Kidney epithelial cell (primary cell): ENCODE results near the gene CLEC7A. TPM values are rescaled to one million over a fixed set of nuclear protein-coding genes. Genes with fewer than 3 reads are reported as not detected.

Source experiments
- DNase-seq: peaks from one replicate; pipeline ENCODE4 v3.0.0-alpha.2; 2010; ENCODE audit warnings: low read depth
- H3K27me3 ChIP-seq: 2 replicates; pipeline ENCODE4 v1.6.0; 2011; ENCODE audit warnings: low read length; ENCODE audit not compliant: control insufficient read depth, insufficient read depth
- H3K36me3 ChIP-seq: 2 replicates; pipeline ENCODE4 v1.5.1; 2011; ENCODE audit warnings: low read length; ENCODE audit not compliant: control insufficient read depth, insufficient read depth
- H3K4me3 ChIP-seq: 2 replicates; pipeline ENCODE4 v1.5.1; 2011; ENCODE audit warnings: low read depth, mild to moderate bottlenecking, control low read depth, low read length
- total RNA-seq: library from RNA; depleted of rRNA; stranded (reverse); fragments of >200 nt; gene quantifications from 2 replicates; pipeline ENCODE4 v1.2.3, GENCODE V29; 2015
- TF ChIP-seq, protein P1 (sequence below): IDR thresholded peaks from 2 replicates; pipeline ENCODE4 v1.5.1; 2011; ENCODE audit warnings: mild to moderate bottlenecking, moderate library complexity, low read length, control low read depth, inconsistent platforms; ENCODE audit not compliant: insufficient read depth, poor library complexity, severe bottlenecking

The CLEC7A gene
- total RNA-seq, 1 donor from 2014 or later: 0.13 TPM

DNA sequence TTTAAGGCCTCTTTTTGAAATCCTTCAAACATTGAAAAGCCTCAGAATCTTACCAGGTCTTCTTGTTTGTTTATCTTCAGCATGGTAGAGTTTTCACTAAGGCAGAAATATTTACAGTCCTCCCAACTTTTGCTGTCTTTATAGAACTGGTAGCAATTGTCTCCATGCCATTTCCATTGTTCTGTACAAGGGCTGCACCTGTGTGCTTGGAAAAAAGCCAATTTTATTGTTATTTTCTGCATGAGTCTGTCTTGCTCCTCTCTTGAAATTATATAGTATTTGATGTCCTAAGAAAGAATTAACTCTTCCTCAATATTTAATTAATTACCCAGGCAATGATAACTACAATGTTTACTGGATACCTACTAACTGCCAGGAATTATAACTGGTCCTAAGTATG, 54.5 kb downstream of the CLEC7A start:
- no peaks in the 10 kb centered on the region for H3K36me3 ChIP-seq
- no peak for DNase-seq
- TF ChIP-seq, protein P1, sequence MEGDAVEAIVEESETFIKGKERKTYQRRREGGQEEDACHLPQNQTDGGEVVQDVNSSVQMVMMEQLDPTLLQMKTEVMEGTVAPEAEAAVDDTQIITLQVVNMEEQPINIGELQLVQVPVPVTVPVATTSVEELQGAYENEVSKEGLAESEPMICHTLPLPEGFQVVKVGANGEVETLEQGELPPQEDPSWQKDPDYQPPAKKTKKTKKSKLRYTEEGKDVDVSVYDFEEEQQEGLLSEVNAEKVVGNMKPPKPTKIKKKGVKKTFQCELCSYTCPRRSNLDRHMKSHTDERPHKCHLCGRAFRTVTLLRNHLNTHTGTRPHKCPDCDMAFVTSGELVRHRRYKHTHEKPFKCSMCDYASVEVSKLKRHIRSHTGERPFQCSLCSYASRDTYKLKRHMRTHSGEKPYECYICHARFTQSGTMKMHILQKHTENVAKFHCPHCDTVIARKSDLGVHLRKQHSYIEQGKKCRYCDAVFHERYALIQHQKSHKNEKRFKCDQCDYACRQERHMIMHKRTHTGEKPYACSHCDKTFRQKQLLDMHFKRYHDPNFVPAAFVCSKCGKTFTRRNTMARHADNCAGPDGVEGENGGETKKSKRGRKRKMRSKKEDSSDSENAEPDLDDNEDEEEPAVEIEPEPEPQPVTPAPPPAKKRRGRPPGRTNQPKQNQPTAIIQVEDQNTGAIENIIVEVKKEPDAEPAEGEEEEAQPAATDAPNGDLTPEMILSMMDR: no peak
- H3K4me3 ChIP-seq: no peak overlapping the region
- H3K27me3 ChIP-seq: no peaks in the 10 kb centered on the region

DNA sequence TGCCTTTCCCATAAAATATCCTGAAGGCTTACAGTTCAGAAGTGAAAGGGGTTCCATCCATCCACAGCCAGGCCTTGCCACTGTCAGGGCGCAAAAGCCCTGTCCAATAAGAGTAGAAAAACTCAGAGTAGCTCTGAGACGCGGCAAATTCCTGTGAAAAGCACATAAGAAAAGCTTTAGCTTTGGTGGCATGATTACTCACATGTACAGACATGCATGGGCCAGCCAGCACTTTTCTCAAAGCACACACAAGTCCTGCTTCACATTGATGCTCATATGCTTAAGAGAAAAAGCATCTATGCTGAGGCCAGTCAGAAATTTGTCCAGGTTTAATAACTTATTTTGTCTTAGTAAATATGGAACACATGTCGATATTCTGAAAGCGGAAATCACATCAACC, 56.7 kb downstream of the CLEC7A start:
- Histone ChIP-seq H3K36me3 (no peaks in the 10 kb centered on the region), H3K27me3 (no peaks in the 10 kb centered on the region), H3K4me3 (no peak overlapping the region)
- no peak for DNase-seq
- TF ChIP-seq, protein P1: no peak

DNA sequence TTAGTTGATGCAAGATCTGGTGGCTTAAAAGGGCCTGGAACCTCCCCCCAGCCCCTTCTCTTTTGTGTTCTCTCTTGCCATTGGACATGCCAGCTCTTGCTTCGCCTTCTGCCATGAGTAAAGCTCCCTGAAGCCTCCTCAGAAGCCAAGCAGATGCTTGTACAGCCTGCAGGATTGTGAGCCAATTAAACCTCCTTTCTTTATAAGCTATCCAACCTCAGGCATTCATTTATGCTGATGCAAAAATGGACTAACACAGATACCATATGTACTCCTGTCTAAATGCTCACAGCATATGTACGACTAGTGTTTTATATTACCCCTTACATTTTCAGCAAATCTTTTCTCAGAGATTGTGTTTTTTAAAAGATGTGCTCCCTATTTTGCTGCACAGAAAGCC, 57.9 kb downstream of the CLEC7A start:
- TF ChIP-seq, protein P1: no peak
- no peaks in the 10 kb centered on the region for H3K27me3 ChIP-seq
- no peak for DNase-seq
- no peaks in the 10 kb centered on the region for H3K36me3 ChIP-seq
- no peak overlapping the region for H3K4me3 ChIP-seq

DNA sequence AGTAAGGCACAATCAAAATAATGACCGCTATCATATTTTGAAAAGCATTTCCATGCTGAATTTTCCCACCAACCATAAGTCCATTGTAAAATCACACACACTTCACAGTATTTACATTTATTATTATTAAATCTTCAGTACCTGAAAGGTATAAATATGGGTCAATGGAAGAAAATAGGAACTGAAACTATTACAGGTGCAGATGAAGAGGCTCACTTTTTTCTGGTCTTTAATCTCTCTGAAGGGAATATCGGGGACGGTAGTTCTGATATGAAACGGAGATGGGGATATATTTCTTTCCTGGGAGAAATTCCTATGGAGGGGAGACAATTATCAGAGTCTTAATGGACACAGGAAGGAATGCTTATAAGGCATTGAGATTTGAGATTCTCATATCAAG, 59.6 kb downstream of the CLEC7A start:
- H3K4me3 ChIP-seq: no peak overlapping the region
- TF ChIP-seq, protein P1: no peak
- no peak for DNase-seq
- no peaks in the 10 kb centered on the region for H3K36me3 ChIP-seq
- H3K27me3 ChIP-seq: no peaks in the 10 kb centered on the region

DNA sequence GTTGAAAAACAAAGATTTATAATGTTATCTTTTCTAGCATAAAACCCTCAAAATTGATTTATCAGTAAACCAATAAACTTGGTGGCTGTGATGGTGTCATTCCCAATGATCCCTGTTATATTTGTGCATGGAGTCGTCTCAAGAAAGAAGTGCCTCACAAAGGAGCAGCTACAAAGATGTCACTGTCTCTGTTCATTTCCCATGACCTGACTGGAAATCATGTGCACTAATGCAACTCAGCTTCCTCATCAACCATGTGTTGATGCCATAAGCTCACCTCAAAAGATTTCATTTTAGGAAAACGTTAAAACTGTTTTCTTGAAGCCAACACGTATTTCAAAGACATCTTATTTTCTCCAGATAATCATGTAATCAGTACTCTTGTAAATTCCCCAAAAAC, 60.0 kb downstream of the CLEC7A start:
- no peaks in the 10 kb centered on the region for H3K36me3 ChIP-seq
- DNase-seq: no peak
- TF ChIP-seq, protein P1: no peak
- H3K4me3 ChIP-seq: no peak overlapping the region
- no peaks in the 10 kb centered on the region for H3K27me3 ChIP-seq

DNA sequence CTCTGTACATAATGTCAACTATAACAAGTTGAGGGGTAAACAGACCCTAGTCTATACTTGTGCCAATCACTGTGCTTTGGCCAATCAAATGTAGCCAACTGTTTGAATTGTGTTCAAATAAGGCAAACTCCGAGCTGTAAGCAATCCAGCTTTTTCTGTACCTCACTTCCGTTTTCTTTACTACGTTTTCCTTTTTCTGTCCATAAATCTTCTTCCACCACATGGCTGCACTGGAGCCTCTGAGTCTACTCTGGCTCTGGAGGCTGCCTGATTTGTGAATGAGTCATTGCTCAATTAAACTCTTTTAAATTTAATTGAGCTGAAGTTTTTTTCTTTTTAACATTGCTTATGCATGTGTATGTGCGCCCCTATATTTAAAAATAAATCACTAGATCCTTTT, 60.9 kb downstream of the CLEC7A start:
- H3K4me3 ChIP-seq: no peak overlapping the region
- no peak for DNase-seq
- H3K27me3 ChIP-seq: no peaks in the 10 kb centered on the region
- H3K36me3 ChIP-seq: no peaks in the 10 kb centered on the region
- TF ChIP-seq, protein P1: no peak
